GM12801 (cell line): ENCODE measurements around the gene CIB2.

Experiments used
- CTCF ChIP-seq: IDR thresholded peaks from one replicate; pipeline ENCODE4 v1.5.1; 2011; ENCODE audit warnings: control low read depth; ENCODE audit not compliant: insufficient read length; ENCODE audit errors: extremely low read depth

Gene CIB2

GRCh38 chr15:78073046-78073787, 58.0 kb downstream of the CIB2 start:
- TF ChIP-seq CTCF = no peak

GRCh38 chr15:78072080-78072892, 59.0 kb downstream of the CIB2 start:
- TF ChIP-seq CTCF = no peak

- TF ChIP-seq CTCF = no peak
Measured at GRCh38 chr15:78071383-78071782, 59.9 kb downstream of the CIB2 start.

GRCh38 chr15:78070049-78070700, 61.1 kb downstream of the CIB2 start:
- TF ChIP-seq CTCF = no peak

- no peak for TF ChIP-seq CTCF
Measured at GRCh38 chr15:78069462-78070029, 61.7 kb downstream of the CIB2 start.

- TF ChIP-seq CTCF = no peak
Measured at GRCh38 chr15:78069052-78069414, 62.2 kb downstream of the CIB2 start.
